ENCODE results near the gene FBN3.

GRCh38 chr19:8111376-8111775 lies 38.0 kb downstream of the FBN3 start:
- TF ChIP-seq GATA2 (IDR thresholded peaks at IDR 0.05; ENCODE audit: low read depth, low read length) (no peak), GATA3 (IDR thresholded peaks at IDR 0.05; ENCODE audit: low read depth, low read length) (no peak)

All from SH-SY5Y (cell line).